Measurements from ENCODE around the gene OR2AT4. TPM values are rescaled to one million over a fixed set of nuclear protein-coding genes. Genes with fewer than 3 reads are reported as not detected.
A peak's percentile ranks its signal among the peaks of the same experiment; 100 is the strongest.

The OR2AT4 gene
- not detected for polyA plus RNA-seq (2012; ENCODE audit: insufficient read depth, insufficient read length, low read depth)

DNA sequence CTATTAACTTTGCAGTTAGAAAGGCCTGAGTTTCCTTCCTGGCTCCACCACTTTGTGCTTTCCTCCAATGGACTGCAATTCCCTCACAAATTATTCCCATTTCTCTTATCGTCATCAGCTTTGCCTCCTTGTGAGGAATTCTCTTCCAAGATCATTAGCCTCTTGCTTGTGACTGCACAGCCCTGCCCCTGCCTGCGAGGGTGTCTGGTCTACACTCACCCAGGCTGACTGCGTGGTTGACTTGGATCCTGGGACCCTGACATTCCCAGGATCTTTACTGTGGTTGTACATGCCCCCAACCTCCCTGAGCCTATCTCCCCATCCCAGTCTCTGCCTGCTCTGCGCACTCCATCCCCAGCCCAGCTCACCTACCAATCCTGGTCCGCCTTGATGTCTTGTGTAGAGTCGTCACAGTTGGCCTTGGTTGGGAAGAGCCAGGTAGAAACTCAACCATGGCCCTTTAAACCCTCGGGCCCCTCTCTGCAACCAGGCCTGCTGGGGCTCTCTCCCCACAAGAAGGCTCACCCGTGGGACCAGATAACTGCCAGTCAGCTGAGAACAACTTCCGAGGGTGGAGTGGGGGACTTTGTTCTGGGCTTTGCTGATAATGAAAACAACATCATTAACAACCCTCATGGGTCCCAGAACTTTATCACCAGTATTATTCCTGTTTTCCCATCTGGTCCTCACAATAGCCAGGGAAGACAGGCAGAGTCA is at the start of gene OR2AT4:
Gene OR2AT4, minus strand, starts transcription at position 421 of the 717 bp plus-strand sequence.
- H3K36me3 ChIP-seq = no peaks in the 10 kb centered on the region
- peaks cover 5% of the 10 kb centered on the region for H3K4me1 ChIP-seq
- H3K9me3 ChIP-seq = no peaks in the 10 kb centered on the region
- H3K27me3 ChIP-seq = no peaks in the 10 kb centered on the region
- no peak within 1 kb of the TSS for H3K4me3 ChIP-seq (ENCODE audit: low read depth, low read length)
- TF ChIP-seq, protein P1, sequence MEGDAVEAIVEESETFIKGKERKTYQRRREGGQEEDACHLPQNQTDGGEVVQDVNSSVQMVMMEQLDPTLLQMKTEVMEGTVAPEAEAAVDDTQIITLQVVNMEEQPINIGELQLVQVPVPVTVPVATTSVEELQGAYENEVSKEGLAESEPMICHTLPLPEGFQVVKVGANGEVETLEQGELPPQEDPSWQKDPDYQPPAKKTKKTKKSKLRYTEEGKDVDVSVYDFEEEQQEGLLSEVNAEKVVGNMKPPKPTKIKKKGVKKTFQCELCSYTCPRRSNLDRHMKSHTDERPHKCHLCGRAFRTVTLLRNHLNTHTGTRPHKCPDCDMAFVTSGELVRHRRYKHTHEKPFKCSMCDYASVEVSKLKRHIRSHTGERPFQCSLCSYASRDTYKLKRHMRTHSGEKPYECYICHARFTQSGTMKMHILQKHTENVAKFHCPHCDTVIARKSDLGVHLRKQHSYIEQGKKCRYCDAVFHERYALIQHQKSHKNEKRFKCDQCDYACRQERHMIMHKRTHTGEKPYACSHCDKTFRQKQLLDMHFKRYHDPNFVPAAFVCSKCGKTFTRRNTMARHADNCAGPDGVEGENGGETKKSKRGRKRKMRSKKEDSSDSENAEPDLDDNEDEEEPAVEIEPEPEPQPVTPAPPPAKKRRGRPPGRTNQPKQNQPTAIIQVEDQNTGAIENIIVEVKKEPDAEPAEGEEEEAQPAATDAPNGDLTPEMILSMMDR (IDR thresholded peaks at IDR 0.05; ENCODE audit: low read depth, low read length) = no peak
- DNase-seq = no peak

DNA sequence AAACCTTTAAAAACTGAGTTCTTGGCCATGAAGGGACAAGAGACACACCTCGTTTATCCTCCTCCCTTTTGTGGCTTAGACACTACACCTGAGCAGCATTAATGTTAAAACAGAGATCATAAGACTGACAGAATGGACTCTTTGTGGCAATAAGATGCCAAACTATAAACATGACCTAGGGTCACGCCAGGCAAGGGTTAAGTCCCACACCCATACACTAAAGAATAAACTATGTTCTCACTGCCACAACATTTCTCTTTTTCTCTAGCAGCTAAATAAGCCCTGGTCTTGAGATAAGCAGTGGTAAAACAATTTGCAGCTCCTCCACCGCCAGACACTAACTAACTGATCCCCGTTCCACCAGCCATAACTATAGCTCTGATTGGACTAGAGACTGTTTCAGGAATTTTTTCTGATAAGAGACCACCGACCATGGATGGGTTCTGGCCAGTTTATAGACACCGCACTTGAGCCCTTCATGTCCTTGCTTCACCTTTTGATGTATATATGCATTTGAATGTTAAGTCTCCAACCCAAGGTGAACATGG is 49.4 kb upstream of the OR2AT4 start:
- TF ChIP-seq, protein P1 (IDR thresholded peaks at IDR 0.05; ENCODE audit: low read depth, low read length) = no peak
- H3K4me3 ChIP-seq (ENCODE audit: low read depth, low read length) = no peak overlapping the region
- no peak for DNase-seq
- H3K9me3 ChIP-seq = no peaks in the 10 kb centered on the region
- H3K4me1 ChIP-seq = peaks cover 47% of the 10 kb centered on the region
- H3K27me3 ChIP-seq = no peaks in the 10 kb centered on the region
- no peaks in the 10 kb centered on the region for H3K36me3 ChIP-seq

DNA sequence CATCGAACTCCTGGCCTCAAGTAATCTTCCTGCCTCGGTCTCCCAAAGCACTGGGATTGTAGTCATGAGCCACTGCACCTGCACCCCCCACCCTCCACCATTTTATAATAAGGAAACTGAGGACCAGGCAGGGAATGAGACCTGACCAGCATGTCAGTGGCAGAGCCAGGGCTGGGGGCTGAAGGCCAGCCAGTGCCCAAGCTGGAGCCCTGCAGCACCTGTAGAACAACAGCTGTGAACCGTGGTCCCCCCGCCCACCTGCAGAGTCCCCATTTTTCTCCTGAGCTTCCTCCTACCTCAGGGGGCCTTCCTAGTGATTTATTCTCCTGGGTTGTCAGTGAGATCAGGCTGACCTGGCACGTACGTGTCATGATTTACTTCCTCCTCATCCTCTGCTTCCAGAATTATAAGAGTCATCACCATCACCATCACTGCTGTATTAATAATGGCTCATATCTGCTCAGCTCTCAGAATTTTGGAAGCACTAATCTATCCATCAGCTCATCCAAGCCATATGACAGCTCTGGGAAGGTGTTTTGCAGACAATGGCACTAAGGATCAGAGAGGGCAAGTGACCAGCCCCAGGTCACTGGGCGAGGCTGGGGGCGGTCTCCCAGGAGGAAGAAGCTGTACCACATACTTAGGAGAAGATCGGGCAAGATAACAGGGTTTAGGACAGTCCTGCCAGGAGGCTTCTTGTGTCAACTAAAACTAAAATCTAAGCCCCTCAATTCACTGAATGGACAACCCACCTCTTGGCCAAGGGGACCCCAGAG is 48.7 kb upstream of the OR2AT4 start:
- TF ChIP-seq, protein P1 (IDR thresholded peaks at IDR 0.05; ENCODE audit: low read depth, low read length) = no peak
- H3K4me1 ChIP-seq = peaks cover 49% of the 10 kb centered on the region
- no peaks in the 10 kb centered on the region for H3K36me3 ChIP-seq
- no peak for DNase-seq
- no peak overlapping the region for H3K4me3 ChIP-seq (ENCODE audit: low read depth, low read length)
- no peaks in the 10 kb centered on the region for H3K9me3 ChIP-seq
- no peaks in the 10 kb centered on the region for H3K27me3 ChIP-seq

DNA sequence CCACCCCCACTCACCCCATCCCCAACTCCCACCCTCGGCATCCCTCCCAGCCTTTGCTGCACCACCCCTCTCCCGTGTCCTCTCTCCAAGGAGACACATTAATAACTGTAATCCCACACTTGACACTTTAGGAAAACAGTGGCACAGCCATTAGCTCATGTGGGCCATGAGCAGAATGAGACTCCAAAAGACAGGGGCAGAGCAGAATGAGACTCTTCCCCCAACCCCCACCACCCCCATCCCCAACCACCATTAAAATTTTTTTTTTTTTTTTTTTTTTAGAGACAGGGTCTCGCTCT is 48.0 kb upstream of the OR2AT4 start:
- no peak for DNase-seq
- Histone ChIP-seq H3K27me3 (no peaks in the 10 kb centered on the region), H3K9me3 (no peaks in the 10 kb centered on the region), H3K4me1 (peaks cover 49% of the 10 kb centered on the region), H3K36me3 (no peaks in the 10 kb centered on the region), H3K4me3 (ENCODE audit: low read depth, low read length) (no peak overlapping the region)
- TF ChIP-seq, protein P1 (IDR thresholded peaks at IDR 0.05; ENCODE audit: low read depth, low read length) = no peak

DNA sequence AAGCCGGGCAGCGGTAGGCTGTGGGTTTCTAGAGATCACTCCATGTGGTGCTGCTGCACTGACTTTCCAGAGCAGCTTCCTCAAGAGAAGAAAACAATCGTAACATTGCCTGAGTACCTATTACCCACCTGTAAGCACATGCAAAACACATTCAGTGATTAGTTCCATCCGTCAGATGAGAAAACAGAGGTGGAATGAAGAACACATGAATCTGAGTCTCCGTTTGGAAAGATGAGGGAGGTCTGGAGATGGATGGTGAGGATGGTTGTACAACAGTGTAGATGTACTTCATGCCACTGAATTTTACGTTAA is 46.7 kb upstream of the OR2AT4 start:
- Histone ChIP-seq H3K27me3 (no peaks in the 10 kb centered on the region), H3K4me3 (ENCODE audit: low read depth, low read length) (peak overlapping the region; percentile 17; the same call in 1 of the 2 replicates), H3K9me3 (no peaks in the 10 kb centered on the region), H3K36me3 (no peaks in the 10 kb centered on the region), H3K4me1 (peaks cover 46% of the 10 kb centered on the region)
- TF ChIP-seq, protein P1 (IDR thresholded peaks at IDR 0.05; ENCODE audit: low read depth, low read length) = no peak
- DNase-seq = no peak
